ENCODE results near the gene TBC1D22B. TPM values are rescaled to one million over a fixed set of nuclear protein-coding genes. Genes with fewer than 3 reads are reported as not detected.

The TBC1D22B gene, protein sequence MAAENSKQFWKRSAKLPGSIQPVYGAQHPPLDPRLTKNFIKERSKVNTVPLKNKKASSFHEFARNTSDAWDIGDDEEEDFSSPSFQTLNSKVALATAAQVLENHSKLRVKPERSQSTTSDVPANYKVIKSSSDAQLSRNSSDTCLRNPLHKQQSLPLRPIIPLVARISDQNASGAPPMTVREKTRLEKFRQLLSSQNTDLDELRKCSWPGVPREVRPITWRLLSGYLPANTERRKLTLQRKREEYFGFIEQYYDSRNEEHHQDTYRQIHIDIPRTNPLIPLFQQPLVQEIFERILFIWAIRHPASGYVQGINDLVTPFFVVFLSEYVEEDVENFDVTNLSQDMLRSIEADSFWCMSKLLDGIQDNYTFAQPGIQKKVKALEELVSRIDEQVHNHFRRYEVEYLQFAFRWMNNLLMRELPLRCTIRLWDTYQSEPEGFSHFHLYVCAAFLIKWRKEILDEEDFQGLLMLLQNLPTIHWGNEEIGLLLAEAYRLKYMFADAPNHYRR
- total RNA-seq: 10 to 100 TPM; 15.4 TPM

GRCh38 chr6:37257634-37258404, at the start of gene TBC1D22B, which contains the start of gene TMEM217:
TBC1D22B (plus strand) TSS chr6:37257772; CDS start chr6:37257918, 146 bp downstream.
TMEM217 (minus strand) TSS chr6:37258144; CDS start chr6:37219030, 39,114 bp downstream.
- ChIA-PET POLR2A (interaction anchor here (0.5 to 2.6 kb wide), 23 partner anchors 12 to 1153 kb away, joined by 3 to 13 read pairs (median 4); partner anchors contain the start of genes MTCH1 and PIM1), CTCF (interaction anchor here (0.8 to 1.7 kb wide), 12 partner anchors 9 to 492 kb away, joined by 3 to 10 read pairs (median 4); no protein-coding TSS in a partner anchor)
- ATAC-seq (peak; percentile 100), DNase-seq (peak; percentile 98)
- H3K27me3 Mint-ChIP-seq (ENCODE audit: low read depth): no peaks in the 10 kb centered on the region
- H3K4me1 Mint-ChIP-seq (ENCODE audit: low read depth): peaks cover 48% of the 10 kb centered on the region
- H3K36me3 Mint-ChIP-seq (ENCODE audit: low read depth): peaks cover 19% of the 10 kb centered on the region
- peak within 1 kb of the TSS; percentile 93 for H3K4me3 Mint-ChIP-seq
- H3K9me3 Mint-ChIP-seq (ENCODE audit: insufficient read depth): no peaks in the 10 kb centered on the region
- H3K27ac Mint-ChIP-seq: peak within 1 kb of the TSS; percentile 78

DNA sequence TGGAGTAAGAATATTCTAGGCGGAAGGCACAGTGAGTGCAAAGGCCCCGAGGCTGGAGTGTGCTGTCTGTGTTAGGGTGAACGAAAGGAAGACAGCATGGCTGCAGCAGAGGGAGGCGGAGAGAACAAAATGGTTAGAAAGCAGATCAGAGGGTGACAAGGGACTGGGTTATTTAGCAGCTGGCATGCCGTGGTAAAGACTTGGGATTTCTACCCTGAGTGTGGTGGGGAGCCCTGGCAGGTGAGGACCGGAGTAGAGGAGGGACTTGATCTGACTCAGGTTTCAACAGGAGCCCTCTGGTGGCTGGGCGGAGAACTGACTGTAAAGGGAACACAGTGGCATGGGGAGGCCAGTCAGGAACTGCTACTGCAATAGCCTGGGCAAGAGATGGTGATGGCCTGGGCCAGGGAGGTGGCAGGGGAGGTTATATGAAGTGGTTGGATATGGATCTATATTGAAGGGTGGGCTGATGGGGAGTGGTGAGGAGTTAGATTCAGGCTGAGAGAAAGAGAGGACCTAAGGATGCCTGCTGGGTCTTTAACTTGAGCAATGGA, 49.6 kb upstream of the TBC1D22B start:
- peaks cover 79% of the 10 kb centered on the region for H3K4me1 Mint-ChIP-seq (ENCODE audit: low read depth)
- no peaks in the 10 kb centered on the region for H3K27me3 Mint-ChIP-seq (ENCODE audit: low read depth)
- peak overlapping the region; percentile 87 for H3K27ac Mint-ChIP-seq
- CTCF ChIA-PET: interaction anchor here (1.2 to 22.1 kb wide), 13 partner anchors 11 to 442 kb away, joined by 3 to 769 read pairs (median 53); partner anchors contain the start of genes C6orf89, MTCH1 and PIM1
- H3K36me3 Mint-ChIP-seq (ENCODE audit: low read depth): no peaks in the 10 kb centered on the region
- ATAC-seq (peak; percentile 70), DNase-seq (peak; percentile 94)
- H3K9me3 Mint-ChIP-seq (ENCODE audit: insufficient read depth): no peaks in the 10 kb centered on the region
- POLR2A ChIA-PET: interaction anchor here (0.7 to 15.8 kb wide), 8 partner anchors 13 to 190 kb away, joined by 3 to 351 read pairs (median 22); partner anchors contain the start of gene PIM1
- H3K4me3 Mint-ChIP-seq: peak overlapping the region; percentile 45

- ChIA-PET CTCF (interaction anchor here (0.7 to 22.1 kb wide), 31 partner anchors 12 to 443 kb away, joined by 3 to 769 read pairs (median 8); partner anchors contain the start of genes C6orf89, MTCH1, PIM1 and TBC1D22B), POLR2A (interaction anchor here (0.7 to 15.8 kb wide), 13 partner anchors 14 to 191 kb away, joined by 3 to 351 read pairs (median 10); partner anchors contain the start of gene PIM1)
- H3K36me3 Mint-ChIP-seq (ENCODE audit: low read depth): no peaks in the 10 kb centered on the region
- no peak overlapping the region for H3K4me3 Mint-ChIP-seq
- no peaks in the 10 kb centered on the region for H3K27me3 Mint-ChIP-seq (ENCODE audit: low read depth)
- H3K9me3 Mint-ChIP-seq (ENCODE audit: insufficient read depth): no peaks in the 10 kb centered on the region
- ATAC-seq (no peak), DNase-seq (no peak)
- peak overlapping the region; percentile 93 for H3K27ac Mint-ChIP-seq
- H3K4me1 Mint-ChIP-seq (ENCODE audit: low read depth): peaks cover 72% of the 10 kb centered on the region
Observed at GRCh38 chr6:37208793-37209192, 48.8 kb upstream of the TBC1D22B start.

GRCh38 chr6:37209461-37210205, 47.9 kb upstream of the TBC1D22B start:
- H3K27me3 Mint-ChIP-seq (ENCODE audit: low read depth): no peaks in the 10 kb centered on the region

DNA sequence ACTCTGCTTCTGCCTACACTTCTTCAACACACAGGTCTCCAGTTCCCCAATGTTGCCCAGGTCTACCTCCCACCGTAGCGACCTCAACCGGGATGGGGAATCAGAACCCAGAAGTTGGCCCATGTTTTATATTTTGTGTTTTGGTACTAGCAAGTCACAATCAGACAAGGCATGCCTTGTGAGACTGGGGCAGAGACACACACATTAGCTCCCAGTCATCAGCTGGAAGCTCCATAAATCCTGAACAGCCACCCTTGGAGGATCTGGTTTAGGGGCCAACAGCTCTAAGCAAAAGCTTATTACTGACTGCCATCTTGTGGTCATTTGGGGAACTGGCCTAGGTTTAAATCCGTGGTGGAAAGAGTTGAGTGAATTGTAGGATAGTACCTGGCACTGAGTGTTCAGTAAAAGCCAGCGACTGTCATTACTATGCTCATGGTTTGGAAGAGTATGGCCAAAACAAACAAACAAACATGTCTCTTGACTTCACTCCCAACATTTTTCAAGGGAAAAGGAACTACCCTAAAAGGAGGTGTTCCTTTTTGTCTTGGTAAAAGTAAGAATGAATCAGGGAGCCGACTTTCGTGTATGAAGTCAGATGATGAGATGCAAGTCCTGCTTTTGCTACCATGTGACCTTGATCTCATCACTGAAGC, 47.1 kb upstream of the TBC1D22B start:
- DNase-seq: peak; percentile 90
- H3K4me1 Mint-ChIP-seq (ENCODE audit: low read depth): peaks cover 57% of the 10 kb centered on the region
- peak overlapping the region; percentile 93 for H3K27ac Mint-ChIP-seq
- CTCF ChIA-PET: interaction anchor here (0.6 to 22.1 kb wide), 41 partner anchors 9 to 451 kb away, joined by 3 to 769 read pairs (median 5); partner anchors contain the start of genes C6orf89, FGD2 and PIM1
- POLR2A ChIA-PET: interaction anchor here (1.2 to 15.8 kb wide), 12 partner anchors 20 to 192 kb away, joined by 3 to 351 read pairs (median 10); partner anchors contain the start of genes PIM1, TBC1D22B and TMEM217
- H3K36me3 Mint-ChIP-seq (ENCODE audit: low read depth): no peaks in the 10 kb centered on the region
- peak; percentile 41 for ATAC-seq
- peak overlapping the region; percentile 39 for H3K4me3 Mint-ChIP-seq
- H3K9me3 Mint-ChIP-seq (ENCODE audit: insufficient read depth): no peaks in the 10 kb centered on the region
- no peaks in the 10 kb centered on the region for H3K27me3 Mint-ChIP-seq (ENCODE audit: low read depth)

More at GRCh38 chr6:37209461-37210205, 47.9 kb upstream of the TBC1D22B start:
- Mint-ChIP-seq H3K9me3 (ENCODE audit: insufficient read depth) (no peaks in the 10 kb centered on the region), H3K4me1 (ENCODE audit: low read depth) (peaks cover 63% of the 10 kb centered on the region), H3K4me3 (peak overlapping the region; percentile 59), H3K27ac (peak overlapping the region; percentile 93), H3K36me3 (ENCODE audit: low read depth) (no peaks in the 10 kb centered on the region)
- ATAC-seq: peak; percentile 74
- ChIA-PET CTCF (interaction anchor here (0.6 to 22.1 kb wide), 51 partner anchors 8 to 449 kb away, joined by 3 to 769 read pairs (median 4); partner anchors contain the start of genes C6orf89, FGD2, PIM1 and TBC1D22B), POLR2A (interaction anchor here (0.7 to 15.8 kb wide), 17 partner anchors 15 to 192 kb away, joined by 3 to 351 read pairs (median 7); partner anchors contain the start of genes PIM1, TBC1D22B and TMEM217)
- peak; percentile 81 for DNase-seq

DNA sequence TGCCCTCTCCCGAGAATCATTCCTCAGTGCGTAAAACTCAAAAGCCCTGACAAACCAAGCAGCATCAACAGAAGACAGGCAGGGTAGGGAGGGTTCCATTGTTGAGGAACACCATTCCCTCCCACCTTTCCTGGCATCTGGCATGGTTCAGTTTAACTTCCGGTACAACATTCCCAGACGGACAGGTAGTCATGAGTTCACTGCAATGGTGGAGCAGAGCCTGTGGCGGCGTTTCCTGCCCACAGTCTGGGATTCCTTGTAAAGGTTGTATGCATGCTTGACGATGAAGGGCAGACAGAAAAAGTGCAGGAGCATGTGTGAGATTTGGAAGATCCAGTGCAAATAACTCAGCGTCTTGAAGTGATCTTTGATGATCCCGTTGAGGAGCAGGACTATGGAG, 45.3 kb upstream of the TBC1D22B start:
- Mint-ChIP-seq H3K27ac (no peak overlapping the region), H3K36me3 (ENCODE audit: low read depth) (no peaks in the 10 kb centered on the region), H3K27me3 (ENCODE audit: low read depth) (no peaks in the 10 kb centered on the region), H3K4me1 (ENCODE audit: low read depth) (peaks cover 40% of the 10 kb centered on the region), H3K4me3 (no peak overlapping the region), H3K9me3 (ENCODE audit: insufficient read depth) (no peaks in the 10 kb centered on the region)
- ATAC-seq (no peak), DNase-seq (no peak)
- CTCF ChIA-PET: interaction anchor here (0.9 to 22.1 kb wide), 11 partner anchors 9 to 446 kb away, joined by 4 to 769 read pairs (median 8); partner anchors contain the start of gene PIM1
- POLR2A ChIA-PET: interaction anchor here (1.0 to 15.8 kb wide), 3 partner anchors 39 to 226 kb away, joined by 3 to 351 read pairs (median 4); partner anchors contain the start of genes MTCH1 and PIM1

- ATAC-seq: no peak
- H3K4me3 Mint-ChIP-seq: no peak overlapping the region
Observed at GRCh38 chr6:37218061-37218460, 39.5 kb upstream of the TBC1D22B start.

GRCh38 chr6:37218511-37218910, 39.1 kb upstream of the TBC1D22B start:
- Mint-ChIP-seq H3K9me3 (ENCODE audit: insufficient read depth) (no peaks in the 10 kb centered on the region), H3K4me3 (no peak overlapping the region)
- CTCF ChIA-PET: interaction anchor here (1.1 to 22.1 kb wide), 2 partner anchors 154 to 196 kb away, joined by 3 to 769 read pairs; no protein-coding TSS in a partner anchor

More at GRCh38 chr6:37218061-37218460, 39.5 kb upstream of the TBC1D22B start:
- no peaks in the 10 kb centered on the region for H3K9me3 Mint-ChIP-seq (ENCODE audit: insufficient read depth)
- no peak for DNase-seq
- ChIA-PET CTCF (interaction anchor here (22.1 kb wide), 1 partner anchor 196 kb away, joined by 769 read pairs; no protein-coding TSS in a partner anchor), POLR2A (no interaction called here)
- peaks cover 2% of the 10 kb centered on the region for H3K36me3 Mint-ChIP-seq (ENCODE audit: low read depth)
- H3K4me1 Mint-ChIP-seq (ENCODE audit: low read depth): peaks cover 37% of the 10 kb centered on the region
- no peaks in the 10 kb centered on the region for H3K27me3 Mint-ChIP-seq (ENCODE audit: low read depth)
- H3K27ac Mint-ChIP-seq: no peak overlapping the region

GRCh38 chr6:37221585-37222124, 35.9 kb upstream of the TBC1D22B start:
- H3K4me1 Mint-ChIP-seq (ENCODE audit: low read depth): peaks cover 38% of the 10 kb centered on the region
- no peaks in the 10 kb centered on the region for H3K9me3 Mint-ChIP-seq (ENCODE audit: insufficient read depth)
- DNase-seq (no peak), ATAC-seq (no peak)
- ChIA-PET CTCF (interaction anchor here (1.0 to 5.7 kb wide), 5 partner anchors 11 to 201 kb away, joined by 3 to 73 read pairs (median 13); no protein-coding TSS in a partner anchor), POLR2A (interaction anchor here (0.7 to 1.6 kb wide), 3 partner anchors 14 to 199 kb away, joined by 3 read pairs; partner anchors contain the start of gene TMEM217)
- H3K27ac Mint-ChIP-seq: peak overlapping the region; percentile 58
- peak overlapping the region; percentile 81 for H3K4me3 Mint-ChIP-seq
- no peaks in the 10 kb centered on the region for H3K27me3 Mint-ChIP-seq (ENCODE audit: low read depth)
- H3K36me3 Mint-ChIP-seq (ENCODE audit: low read depth): peaks cover 2% of the 10 kb centered on the region

More at GRCh38 chr6:37218511-37218910, 39.1 kb upstream of the TBC1D22B start:
- POLR2A ChIA-PET: no interaction called here
- Mint-ChIP-seq H3K4me1 (ENCODE audit: low read depth) (peaks cover 38% of the 10 kb centered on the region), H3K27ac (peak overlapping the region; percentile 17), H3K36me3 (ENCODE audit: low read depth) (peaks cover 2% of the 10 kb centered on the region), H3K27me3 (ENCODE audit: low read depth) (no peaks in the 10 kb centered on the region)
- ATAC-seq: no peak
- DNase-seq: no peak
